HEK293T (cell line): ENCODE data around the gene MPP4.

Experiments
- ARNT ChIP-seq: fragments of 450-650 bp; IDR thresholded peaks from 2 replicates; pipeline ENCODE4 v1.6.1; 2017; ENCODE audit warnings: mild to moderate bottlenecking
- BHLHE40 ChIP-seq: fragments of 450-650 bp; IDR thresholded peaks from 2 replicates; pipeline ENCODE4 v1.6.1; 2016; ENCODE audit warnings: mild to moderate bottlenecking, moderate library complexity, borderline replicate concordance
- CTBP1 ChIP-seq: fragments of 450-650 bp; IDR thresholded peaks from 2 replicates; pipeline ENCODE4 v1.6.1; 2016; ENCODE audit warnings: borderline replicate concordance
- FOXK2 ChIP-seq: fragments of 450-650 bp; IDR thresholded peaks from 2 replicates; pipeline ENCODE4 v1.6.1; 2016; ENCODE audit warnings: mild to moderate bottlenecking
- FOXM1 ChIP-seq: fragments of 450-650 bp; IDR thresholded peaks from 2 replicates; pipeline ENCODE4 v1.6.1; 2017; ENCODE audit warnings: mild to moderate bottlenecking, borderline replicate concordance
- HDGF ChIP-seq: fragments of 450-650 bp; IDR thresholded peaks from 2 replicates; pipeline ENCODE4 v1.6.1; 2017; ENCODE audit warnings: antibody characterized with exemption, borderline replicate concordance
- L3MBTL2 ChIP-seq: fragments of 450-650 bp; conservative IDR thresholded peaks from 2 replicates; pipeline ENCODE4 v1.6.1; 2016; ENCODE audit warnings: mild to moderate bottlenecking
- LEF1 ChIP-seq: fragments of 450-650 bp; IDR thresholded peaks from 2 replicates; pipeline ENCODE4 v1.6.1; 2017; ENCODE audit warnings: mild to moderate bottlenecking, borderline replicate concordance
- NFRKB ChIP-seq: fragments of 450-650 bp; IDR thresholded peaks from 2 replicates; pipeline ENCODE4 v1.6.1; 2016; ENCODE audit warnings: mild to moderate bottlenecking, moderate library complexity
- PKNOX1 ChIP-seq: fragments of 450-650 bp; IDR thresholded peaks from 2 replicates; pipeline ENCODE4 v1.6.1; 2016
- SP1 ChIP-seq: fragments of 450-650 bp; IDR thresholded peaks from 2 replicates; pipeline ENCODE4 v1.6.1; 2017
- SUZ12 ChIP-seq: fragments of 450-650 bp; IDR thresholded peaks from 2 replicates; pipeline ENCODE4 v1.6.1; 2016; ENCODE audit warnings: mild to moderate bottlenecking
- TARDBP ChIP-seq: fragments of 450-650 bp; IDR thresholded peaks from 2 replicates; pipeline ENCODE4 v1.6.1; 2016
- ZNF384 ChIP-seq: fragments of 450-650 bp; IDR thresholded peaks from 2 replicates; pipeline ENCODE4 v1.6.1; 2016

DNA sequence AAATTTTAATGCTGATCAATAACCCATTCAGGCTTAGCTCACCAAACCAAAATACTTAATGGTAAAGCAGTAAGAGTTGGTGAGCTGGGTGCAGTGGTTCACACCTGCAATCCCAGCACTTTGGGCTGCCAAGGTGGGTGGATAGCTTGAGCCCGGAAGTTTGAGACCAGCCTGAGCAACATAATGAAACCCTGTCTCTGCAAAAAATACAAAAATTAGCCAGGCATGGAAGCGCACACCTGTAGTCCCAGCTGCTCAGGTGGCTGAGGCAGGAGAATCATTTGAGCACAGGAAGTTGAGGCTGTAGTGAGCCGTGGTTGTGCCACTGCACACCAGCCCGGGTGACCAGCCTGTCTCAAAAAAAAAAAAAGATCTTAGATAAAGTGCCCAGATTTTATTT is 35.7 kb upstream of the MPP4 start:
- no peak for TF ChIP-seq LEF1
- no peak for TF ChIP-seq ARNT
- no peak for TF ChIP-seq FOXK2
- TF ChIP-seq HDGF, result no peak
- TF ChIP-seq SP1, result no peak
- no peak for TF ChIP-seq NFRKB
- TF ChIP-seq CTBP1, result no peak
- TF ChIP-seq SUZ12, result no peak
- TF ChIP-seq L3MBTL2, result no peak
- TF ChIP-seq FOXM1, result no peak
- TF ChIP-seq TARDBP, result no peak
- TF ChIP-seq BHLHE40, result no peak
- no peak for TF ChIP-seq ZNF384
- no peak for TF ChIP-seq PKNOX1
